HG03045 (cell line): ENCODE data around the gene AGFG2.
A peak's percentile ranks its signal among the peaks of the same experiment; 100 is the strongest.

Source experiments
- ATAC-seq: cut with Tn5 transposase; IDR thresholded peaks from one replicate; pipeline ENCODE4 v1.9.1; 2021; ENCODE audit warnings: mild to moderate bottlenecking, moderate library complexity; ENCODE audit not compliant: unreplicated experiment

The AGFG2 gene

GRCh38 chr7:100606313-100606712, 67.3 kb downstream of the AGFG2 start:
- ATAC-seq, result no peak

- no peak for ATAC-seq
These were observed 68.1 kb downstream of the AGFG2 start for GRCh38 chr7:100607111-100607510.

GRCh38 chr7:100609958-100610357, 71.0 kb downstream of the AGFG2 start:
- no peak for ATAC-seq

GRCh38 chr7:100611983-100612729, 73.2 kb downstream of the AGFG2 start, which contains the start of gene MOSPD3:
Gene MOSPD3, plus strand, starts transcription at chr7:100612540. Its CDS starts 252 bp downstream, at chr7:100612792.
- peak; percentile 89 for ATAC-seq

- ATAC-seq, result peak; percentile 2
These were observed 73.9 kb downstream of the AGFG2 start for GRCh38 chr7:100612730-100613390.

GRCh38 chr7:100613412-100614175, 74.6 kb downstream of the AGFG2 start:
- no peak for ATAC-seq

GRCh38 chr7:100614308-100614861, 75.4 kb downstream of the AGFG2 start:
- ATAC-seq, result no peak
